Nephron progenitor cell (in vitro differentiated cells): ENCODE measurements around the gene BANP.
"Not testable (repeated sequence)": the region's sequence is repeated elsewhere in the genome, so short reads cannot be mapped to it uniquely, and the experiment has no call there.

Experiments used
- DNase-seq: peaks from one replicate; pipeline ENCODE4 v3.0.0; 2021
- H3K27ac Mint-ChIP-seq: 2 replicates; pipeline ENCODE4 v1.8.0; 2021; ENCODE audit warnings: mild to moderate bottlenecking, moderate library complexity, mixed read lengths
- H3K27me3 Mint-ChIP-seq: 2 replicates; pipeline ENCODE4 v1.8.0; 2021; ENCODE audit warnings: mild to moderate bottlenecking, low read depth, mixed read lengths; ENCODE audit not compliant: poor library complexity
- H3K36me3 Mint-ChIP-seq: 2 replicates; pipeline ENCODE4 v1.8.0; 2021; ENCODE audit warnings: low read depth, mixed read lengths
- H3K4me1 Mint-ChIP-seq: 2 replicates; pipeline ENCODE4 v1.8.0; 2021; ENCODE audit warnings: mixed read lengths
- H3K4me3 Mint-ChIP-seq: 2 replicates; pipeline ENCODE4 v1.8.0; 2021; ENCODE audit warnings: mild to moderate bottlenecking, moderate library complexity, mixed read lengths
- H3K9me3 Mint-ChIP-seq: 2 replicates; pipeline ENCODE4 v1.8.0; 2021; ENCODE audit warnings: mild to moderate bottlenecking, moderate library complexity, mixed read lengths
- CTCF ChIP-seq: fragments of 200-600 bp; sonication (generic); IDR thresholded peaks from 2 replicates; pipeline ENCODE4 v1.5.0; 2021; ENCODE audit warnings: antibody characterized with exemption

BANP gene

GRCh38 chr16:88052661-88053060, 101.4 kb downstream of the BANP start:
- H3K36me3 Mint-ChIP-seq = peaks cover 27% of the 10 kb centered on the region
- no peak overlapping the region for H3K4me3 Mint-ChIP-seq
- no peaks in the 10 kb centered on the region for H3K4me1 Mint-ChIP-seq
- no peak overlapping the region for H3K27ac Mint-ChIP-seq
- no peaks in the 10 kb centered on the region for H3K27me3 Mint-ChIP-seq
- DNase-seq = no peak
- no peaks in the 10 kb centered on the region for H3K9me3 Mint-ChIP-seq
- no peak for TF ChIP-seq CTCF

GRCh38 chr16:88053479-88053878, 102.2 kb downstream of the BANP start:
- not testable (repeated sequence) for H3K27me3 Mint-ChIP-seq, DNase-seq, H3K9me3 Mint-ChIP-seq, H3K4me1 Mint-ChIP-seq, H3K27ac Mint-ChIP-seq, H3K4me3 Mint-ChIP-seq
- H3K36me3 Mint-ChIP-seq = peaks cover 19% of the 10 kb centered on the region

- H3K27ac Mint-ChIP-seq = no peak overlapping the region
- H3K4me1 Mint-ChIP-seq = no peaks in the 10 kb centered on the region
- no peak overlapping the region for H3K4me3 Mint-ChIP-seq
- TF ChIP-seq CTCF = no peak
- H3K27me3 Mint-ChIP-seq = no peaks in the 10 kb centered on the region
- no peaks in the 10 kb centered on the region for H3K9me3 Mint-ChIP-seq
- H3K36me3 Mint-ChIP-seq = peaks cover 1% of the 10 kb centered on the region
- no peak for DNase-seq
These were observed 104.1 kb downstream of the BANP start for GRCh38 chr16:88055356-88055755.

GRCh38 chr16:88056212-88056611, 105.0 kb downstream of the BANP start:
- no peaks in the 10 kb centered on the region for H3K9me3 Mint-ChIP-seq
- TF ChIP-seq CTCF = no peak
- DNase-seq = no peak
- no peaks in the 10 kb centered on the region for H3K36me3 Mint-ChIP-seq
- H3K4me3 Mint-ChIP-seq = no peak overlapping the region
- H3K4me1 Mint-ChIP-seq = peaks cover 2% of the 10 kb centered on the region
- no peaks in the 10 kb centered on the region for H3K27me3 Mint-ChIP-seq
- no peak overlapping the region for H3K27ac Mint-ChIP-seq

GRCh38 chr16:88057656-88058055, 106.4 kb downstream of the BANP start:
- Mint-ChIP-seq H3K36me3 (no peaks in the 10 kb centered on the region), H3K9me3 (no peaks in the 10 kb centered on the region), H3K4me3 (no peak overlapping the region), H3K27ac (no peak overlapping the region), H3K4me1 (peaks cover 14% of the 10 kb centered on the region), H3K27me3 (no peaks in the 10 kb centered on the region)
- TF ChIP-seq CTCF = no peak
- DNase-seq = no peak

- Mint-ChIP-seq H3K9me3 (no peaks in the 10 kb centered on the region), H3K27me3 (no peaks in the 10 kb centered on the region), H3K36me3 (no peaks in the 10 kb centered on the region), H3K27ac (no peak overlapping the region), H3K4me1 (peaks cover 19% of the 10 kb centered on the region), H3K4me3 (no peak overlapping the region)
- no peak for TF ChIP-seq CTCF
- no peak for DNase-seq
These were observed 106.9 kb downstream of the BANP start for GRCh38 chr16:88058136-88058535.
